ENCODE data around the gene MSLN. TPM values are rescaled to one million over a fixed set of nuclear protein-coding genes. Genes with fewer than 3 reads are reported as not detected.

MSLN gene
- total and polyA plus RNA-seq, 2 of the 13 experiments (the other 11 are each of a cell fraction or from before 2014, with no cell fraction given) = 2.0 to 2.3 TPM

DNA sequence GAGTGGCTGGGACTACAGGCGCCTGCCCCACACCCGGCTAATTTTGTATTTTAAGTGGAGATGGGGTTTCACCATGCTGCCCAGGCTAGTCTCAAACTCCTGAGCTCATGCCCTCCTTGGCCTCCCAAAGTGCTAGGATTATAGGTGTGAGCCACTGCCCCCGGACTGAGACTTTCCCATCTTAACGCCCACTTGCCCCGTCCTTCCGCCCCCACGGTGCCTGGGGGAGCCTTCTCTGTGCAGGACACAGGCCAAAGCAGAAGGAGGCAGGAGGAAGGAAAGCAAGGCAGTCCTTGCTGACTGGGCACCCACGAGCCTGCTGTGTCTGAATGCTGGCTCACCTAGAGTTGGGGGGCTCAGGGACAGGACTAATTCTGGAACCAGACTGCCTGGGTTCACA is 57.6 kb downstream of the MSLN start:
- Histone ChIP-seq H3K36me3 (replicated peaks in 1 of 2; ENCODE audit: control insufficient read depth in 1 of 2, insufficient read depth in 2 of 2, low read length in 2 of 2) (no peaks in the 10 kb centered on the region), H3K27ac (ENCODE audit: extremely low read length, insufficient read depth, low read length) (no peak overlapping the region), H2AFZ (ENCODE audit: low read length) (no peak overlapping the region), H3K79me2 (ENCODE audit: insufficient read depth, low read length) (no peaks in the 10 kb centered on the region), H4K20me1 (ENCODE audit: insufficient read depth, low read length) (0 out of 2 replicates have a peak, but pooled peaks cover 3% of the 10 kb centered on the region), H3K9me3 (ENCODE audit: low read length) (0 out of 2 replicates have a peak, but pooled peaks cover 5% of the 10 kb centered on the region), H3K9ac (ENCODE audit: insufficient read depth, low read depth, low read length) (no peak overlapping the region), H3K4me3 (replicated peaks in 1 of 3; ENCODE audit: insufficient read depth in 1 of 3, low read depth in 2 of 3, low read length in 3 of 3) (no peak overlapping the region), H3K4me1 (ENCODE audit: insufficient read depth, low read length) (no peaks in the 10 kb centered on the region), H3K27me3 (ENCODE audit: control insufficient read depth in 1 of 2, insufficient read depth in 2 of 2, low read length in 2 of 2) (peaks cover 22 to 73% of the 10 kb centered on the region in 2 experiments), H3K4me2 (ENCODE audit: low read depth, low read length) (no peak overlapping the region)
- DNase-seq (ENCODE audit: low spot score) (no peak), FAIRE-seq (no peak), ATAC-seq (no peak)
- WGBS (ENCODE audit: low lambda C conversion rate) = 30% methylated on average over 8 of the region's 8 CpGs
- intact Hi-C loops (cut with micrococcal nuclease; ENCODE audit: unreplicated experiment) = no loop called here
- TF ChIP-seq PLRG1 (conservative IDR thresholded peaks at IDR 0.05) (no peak), ZNF431 (CRISPR knock-in tag; IDR thresholded peaks at IDR 0.05; ENCODE audit: borderline replicate concordance, low read depth) (no peak), SALL1 (CRISPR knock-in tag; IDR thresholded peaks at IDR 0.05) (no peak), ZNF572 (CRISPR knock-in tag; IDR thresholded peaks at IDR 0.05) (no peak), ZNF577 (CRISPR knock-in tag; IDR thresholded peaks at IDR 0.05; ENCODE audit: borderline replicate concordance, low read depth) (no peak), ZNF776 (CRISPR knock-in tag; IDR thresholded peaks at IDR 0.05) (no peak), ZNF335 (CRISPR knock-in tag; IDR thresholded peaks at IDR 0.05) (no peak), ZNF546 (CRISPR knock-in tag; conservative IDR thresholded peaks at IDR 0.05) (no peak), FOXO1 (CRISPR knock-in tag; IDR thresholded peaks at IDR 0.05) (no peak)
- ChIA-PET CTCF (ENCODE audit: low intra/inter-chr PET ratio, low total read pairs) (no interaction called here), POLR2A (no interaction called here)
- in situ Hi-C loops (cut with HindIII; ENCODE audit: extremely low pct_ligation_motif_present, low pct_unique_long_range_greater_than_20kb) = loop anchor here (25.0 kb wide), 1 partner anchor 394 kb away; no protein-coding TSS in a partner anchor
- no TSS peak for BruUV-seq (replicated peaks)

MicroRNAs within 50 kb of the gene (microRNA counts, 767-probe panel; counts per million panel counts)
- not detected for microRNA hsa-miR-662

Small RNA genes within 50 kb of the gene (microRNA-seq; reads per million reads assigned to microRNA genes)
- gene MIR662 = not detected

Small RNA genes within 50 kb of the gene (small RNA-seq; reads per million reads assigned to genes)
- gene MIR662 (ENCODE audit: insufficient read depth in 2 of 3, insufficient read length in 3 of 3, low read depth in 2 of 3, low replicate concordance in 1 of 3) = 0 reads per million in 3 experiments

Other genes starting within 250 kb of the MSLN start
- gene CAPN15, start 233.0 kb upstream of the MSLN start, total RNA-seq (2016; rRNA removed; fragmentation: Illumina TruSeq; extraction: Trizol) = 15.0 and 24.5 TPM in 2 replicates
- 14.9 and 22.2 TPM in 2 replicates for gene CAPN15, start 233.0 kb upstream of the MSLN start, polyA plus RNA-seq (2011; rRNA removed)
- 0.07 TPM in 1 of 2 replicates, not detected in the other for gene PRR35, start 200.3 kb upstream of the MSLN start, total RNA-seq (2016; rRNA removed; fragmentation: Illumina TruSeq; extraction: Trizol)
- 0.16 and 0.38 TPM in 2 replicates for gene PRR35, start 200.3 kb upstream of the MSLN start, polyA plus RNA-seq (2011; rRNA removed)
- 0.40 and 0.48 TPM in 2 replicates for gene NHLRC4, start 193.7 kb upstream of the MSLN start, total RNA-seq (2016; rRNA removed; fragmentation: Illumina TruSeq; extraction: Trizol)
- gene NHLRC4, start 193.7 kb upstream of the MSLN start, polyA plus RNA-seq (2011; rRNA removed) = 0.59 and 1.1 TPM in 2 replicates
- 8.4 and 19.7 TPM in 2 replicates for gene PIGQ, start 190.8 kb upstream of the MSLN start, total RNA-seq (2016; rRNA removed; fragmentation: Illumina TruSeq; extraction: Trizol)
- 7.7 and 13.6 TPM in 2 replicates for gene PIGQ, start 190.8 kb upstream of the MSLN start, polyA plus RNA-seq (2011; rRNA removed)
- 8.2 and 11.5 TPM in 2 replicates for gene RAB40C, start 170.7 kb upstream of the MSLN start, total RNA-seq (2016; rRNA removed; fragmentation: Illumina TruSeq; extraction: Trizol)
- 7.7 and 10.6 TPM in 2 replicates for gene RAB40C, start 170.7 kb upstream of the MSLN start, polyA plus RNA-seq (2011; rRNA removed)
- gene WFIKKN1, start 129.7 kb upstream of the MSLN start, total RNA-seq (2016; rRNA removed; fragmentation: Illumina TruSeq; extraction: Trizol) = 2.4 and 4.9 TPM in 2 replicates
- 1.7 and 2.9 TPM in 2 replicates for gene WFIKKN1, start 129.7 kb upstream of the MSLN start, polyA plus RNA-seq (2011; rRNA removed)
- gene METTL26, start 124.4 kb upstream of the MSLN start, total RNA-seq (2016; rRNA removed; fragmentation: Illumina TruSeq; extraction: Trizol) = 70.1 and 75.1 TPM in 2 replicates
- gene METTL26, start 124.4 kb upstream of the MSLN start, polyA plus RNA-seq (2011; rRNA removed) = 65.5 and 65.8 TPM in 2 replicates
- gene MCRIP2, start 118.9 kb upstream of the MSLN start, total RNA-seq (2016; rRNA removed; fragmentation: Illumina TruSeq; extraction: Trizol) = 54.6 and 76.7 TPM in 2 replicates
- 39.6 and 50.7 TPM in 2 replicates for gene MCRIP2, start 118.9 kb upstream of the MSLN start, polyA plus RNA-seq (2011; rRNA removed)
- gene WDR90, start 111.4 kb upstream of the MSLN start, total RNA-seq (2016; rRNA removed; fragmentation: Illumina TruSeq; extraction: Trizol) = 10.2 and 28.9 TPM in 2 replicates
- gene WDR90, start 111.4 kb upstream of the MSLN start, polyA plus RNA-seq (2011; rRNA removed) = 11.1 and 14.9 TPM in 2 replicates
- 34.1 and 63.6 TPM in 2 replicates for gene RHOT2, start 92.6 kb upstream of the MSLN start, total RNA-seq (2016; rRNA removed; fragmentation: Illumina TruSeq; extraction: Trizol)
- 76.9 and 104 TPM in 2 replicates for gene RHOT2, start 92.6 kb upstream of the MSLN start, polyA plus RNA-seq (2011; rRNA removed)
- 0.87 and 1.8 TPM in 2 replicates for gene RHBDL1, start 85.1 kb upstream of the MSLN start, total RNA-seq (2016; rRNA removed; fragmentation: Illumina TruSeq; extraction: Trizol)
- 3.8 and 5.3 TPM in 2 replicates for gene RHBDL1, start 85.1 kb upstream of the MSLN start, polyA plus RNA-seq (2011; rRNA removed)
- 78.2 and 79.9 TPM in 2 replicates for gene STUB1, start 80.3 kb upstream of the MSLN start, total RNA-seq (2016; rRNA removed; fragmentation: Illumina TruSeq; extraction: Trizol)
- 52.9 and 59.6 TPM in 2 replicates for gene STUB1, start 80.3 kb upstream of the MSLN start, polyA plus RNA-seq (2011; rRNA removed)
- gene JMJD8, start 76.4 kb upstream of the MSLN start, total RNA-seq (2016; rRNA removed; fragmentation: Illumina TruSeq; extraction: Trizol) = 0.55 and 2.6 TPM in 2 replicates
- 11.8 and 17.3 TPM in 2 replicates for gene JMJD8, start 76.4 kb upstream of the MSLN start, polyA plus RNA-seq (2011; rRNA removed)
- 1.4 and 3.8 TPM in 2 replicates for gene WDR24, start 70.3 kb upstream of the MSLN start, total RNA-seq (2016; rRNA removed; fragmentation: Illumina TruSeq; extraction: Trizol)
- 4.5 and 8.3 TPM in 2 replicates for gene WDR24, start 70.3 kb upstream of the MSLN start, polyA plus RNA-seq (2011; rRNA removed)
- 0.20 and 0.22 TPM in 2 replicates for gene FBXL16, start 54.9 kb upstream of the MSLN start, total RNA-seq (2016; rRNA removed; fragmentation: Illumina TruSeq; extraction: Trizol)
- 2.0 and 2.2 TPM in 2 replicates for gene FBXL16, start 54.9 kb upstream of the MSLN start, polyA plus RNA-seq (2011; rRNA removed)
- 27.3 and 46.1 TPM in 2 replicates for gene METRN, start 45.6 kb upstream of the MSLN start, total RNA-seq (2016; rRNA removed; fragmentation: Illumina TruSeq; extraction: Trizol)
- 25.5 and 34.0 TPM in 2 replicates for gene METRN, start 45.6 kb upstream of the MSLN start, polyA plus RNA-seq (2011; rRNA removed)
- gene ANTKMT, start 39.6 kb upstream of the MSLN start, total RNA-seq (2016; rRNA removed; fragmentation: Illumina TruSeq; extraction: Trizol) = 17.8 and 47.8 TPM in 2 replicates
- 7.5 and 11.8 TPM in 2 replicates for gene ANTKMT, start 39.6 kb upstream of the MSLN start, polyA plus RNA-seq (2011; rRNA removed)
- gene CCDC78, start 34.3 kb upstream of the MSLN start, total RNA-seq (2016; rRNA removed; fragmentation: Illumina TruSeq; extraction: Trizol) = 0.53 TPM in 1 of 2 replicates, not detected in the other
- 1.5 and 1.7 TPM in 2 replicates for gene CCDC78, start 34.3 kb upstream of the MSLN start, polyA plus RNA-seq (2011; rRNA removed)
- gene HAGHL, start 33.6 kb upstream of the MSLN start, total RNA-seq (2016; rRNA removed; fragmentation: Illumina TruSeq; extraction: Trizol) = 3.4 and 4.7 TPM in 2 replicates
- 8.4 and 12.7 TPM in 2 replicates for gene HAGHL, start 33.6 kb upstream of the MSLN start, polyA plus RNA-seq (2011; rRNA removed)
- gene CIAO3, start 19.7 kb upstream of the MSLN start, total RNA-seq (2016; rRNA removed; fragmentation: Illumina TruSeq; extraction: Trizol) = 16.9 and 21.7 TPM in 2 replicates
- gene CIAO3, start 19.7 kb upstream of the MSLN start, polyA plus RNA-seq (2011; rRNA removed) = 25.0 and 25.2 TPM in 2 replicates
- gene RPUSD1, start 27.6 kb downstream of the MSLN start, total RNA-seq (2016; rRNA removed; fragmentation: Illumina TruSeq; extraction: Trizol) = 22.4 and 26.2 TPM in 2 replicates
- 13.1 and 15.9 TPM in 2 replicates for gene RPUSD1, start 27.6 kb downstream of the MSLN start, polyA plus RNA-seq (2011; rRNA removed)
- 8.8 and 22.9 TPM in 2 replicates for gene CHTF18, start 27.9 kb downstream of the MSLN start, total RNA-seq (2016; rRNA removed; fragmentation: Illumina TruSeq; extraction: Trizol)
- 7.3 and 8.6 TPM in 2 replicates for gene CHTF18, start 27.9 kb downstream of the MSLN start, polyA plus RNA-seq (2011; rRNA removed)
- not detected in 2 replicates for gene GNG13, start 40.0 kb downstream of the MSLN start, total RNA-seq (2016; rRNA removed; fragmentation: Illumina TruSeq; extraction: Trizol)
- not detected in 2 replicates for gene GNG13, start 40.0 kb downstream of the MSLN start, polyA plus RNA-seq (2011; rRNA removed)
- gene LMF1, start 210.2 kb downstream of the MSLN start, total RNA-seq (2016; rRNA removed; fragmentation: Illumina TruSeq; extraction: Trizol) = 2.3 and 6.8 TPM in 2 replicates
- gene LMF1, start 210.2 kb downstream of the MSLN start, polyA plus RNA-seq (2011; rRNA removed) = 8.5 and 13.7 TPM in 2 replicates
- gene SOX8, start 221.0 kb downstream of the MSLN start, total RNA-seq (2016; rRNA removed; fragmentation: Illumina TruSeq; extraction: Trizol) = 0.15 and 0.20 TPM in 2 replicates
- 0.28 and 0.34 TPM in 2 replicates for gene SOX8, start 221.0 kb downstream of the MSLN start, polyA plus RNA-seq (2011; rRNA removed)

All from HepG2 (cell line).